ENCODE data around the gene MROH2B. TPM values are rescaled to one million over a fixed set of nuclear protein-coding genes. Genes with fewer than 3 reads are reported as not detected.

The MROH2B gene
- total and polyA plus RNA-seq, 2 donors (not counting 1 experiment from before 2014, with no cell fraction given) = not detected

- Histone ChIP-seq H3K4me3 (ENCODE audit: control extremely low read depth in 1 of 5, extremely low read depth in 1 of 5, insufficient read depth in 1 of 5, low read depth in 2 of 5, low read length in 4 of 5) (no peak overlapping the region), H3K36me3 (replicated peaks in 1 of 2; ENCODE audit: control extremely low read depth in 1 of 2, control insufficient read depth in 1 of 2, extremely low read depth in 1 of 2, insufficient read depth in 2 of 2, low read length in 1 of 2) (no peaks in the 10 kb centered on the region), H3K9me3 (ENCODE audit: control extremely low read depth in 1 of 3, control insufficient read depth in 2 of 3, insufficient read depth in 1 of 3, low read length in 2 of 3) (peaks cover 0 to 3% (median 0%) of the 10 kb centered on the region in 3 donors), H3K27ac (ENCODE audit: low read length in 2 of 2) (no peak overlapping the region), H4K20me1 (ENCODE audit: control insufficient read depth, insufficient read depth, low read length, poor library complexity, severe bottlenecking) (no peaks in the 10 kb centered on the region), H3K4me1 (ENCODE audit: control insufficient read depth in 2 of 2, insufficient read depth in 2 of 2, low read length in 2 of 2) (no peaks in the 10 kb centered on the region), H3K27me3 (replicated peaks in 1 of 4; ENCODE audit: control extremely low read depth in 1 of 4, control insufficient read depth in 3 of 4, insufficient read depth in 4 of 4, low read length in 3 of 4) (no peaks in the 10 kb centered on the region), H3K9ac (ENCODE audit: low read length) (no peak overlapping the region), H3K79me2 (ENCODE audit: control insufficient read depth, insufficient read depth, low read length) (no peaks in the 10 kb centered on the region), H3K4me2 (replicated peaks; ENCODE audit: low read depth, low read length, poor library complexity, severe bottlenecking) (no peak overlapping the region), H2AFZ (ENCODE audit: insufficient read depth, low read depth, low read length, poor library complexity, severe bottlenecking) (no peak overlapping the region)
- intact Hi-C loops (cut with micrococcal nuclease) = no loop called here
- no peak for DNase-seq
- no peak for ATAC-seq (ENCODE audit: low read depth)
- Mint-ChIP-seq H3K27me3 (peaks cover 3% of the 10 kb centered on the region), H3K4me3 (no peak overlapping the region), H3K4me1 (no peaks in the 10 kb centered on the region), H3K27ac (no peak overlapping the region), H3K9me3 (ENCODE audit: insufficient read depth) (peaks cover 7% of the 10 kb centered on the region)
- POLR2A ChIA-PET = no interaction called here
- TF ChIP-seq EZH2 (IDR thresholded peaks at IDR 0.05; ENCODE audit: borderline replicate concordance, insufficient read depth, low read depth, low read length, poor library complexity, severe bottlenecking) (no peak), CTCF (IDR thresholded peaks at IDR 0.05) (no peak)
- WGBS (ENCODE audit: insufficient coverage) = 94% methylated on average over 2 of the region's 3 CpGs
- CTCF ChIA-PET = no interaction called here
Observed at GRCh38 chr5:40957048-40957447, 114.1 kb downstream of the MROH2B start.

- CTCF ChIA-PET = no interaction called here
- TF ChIP-seq CTCF (IDR thresholded peaks at IDR 0.05) = no peak
- no peak for TF ChIP-seq EZH2 (IDR thresholded peaks at IDR 0.05; ENCODE audit: borderline replicate concordance, insufficient read depth, low read depth, low read length, poor library complexity, severe bottlenecking)
- H3K4me1 ChIP-seq (ENCODE audit: control insufficient read depth in 2 of 2, insufficient read depth in 2 of 2, low read length in 2 of 2) = no peaks in the 10 kb centered on the region
- no peaks in the 10 kb centered on the region for H3K79me2 ChIP-seq (ENCODE audit: control insufficient read depth, insufficient read depth, low read length)
- Mint-ChIP-seq H3K4me1 (no peaks in the 10 kb centered on the region), H3K27me3 (peaks cover 3% of the 10 kb centered on the region), H3K27ac (no peak overlapping the region), H3K4me3 (no peak overlapping the region), H3K9me3 (ENCODE audit: insufficient read depth) (peaks cover 7% of the 10 kb centered on the region)
- 82% methylated on average over 3 of the region's 5 CpGs for WGBS (ENCODE audit: insufficient coverage)
- ATAC-seq (ENCODE audit: low read depth) = no peak
- H3K27ac ChIP-seq (ENCODE audit: low read length in 2 of 2) = no peak overlapping the region
- no peak overlapping the region for H3K4me3 ChIP-seq (ENCODE audit: control extremely low read depth in 1 of 5, extremely low read depth in 1 of 5, insufficient read depth in 1 of 5, low read depth in 2 of 5, low read length in 4 of 5)
- H3K9ac ChIP-seq (ENCODE audit: low read length) = no peak overlapping the region
- no peaks in the 10 kb centered on the region for H3K36me3 ChIP-seq (replicated peaks in 1 of 2; ENCODE audit: control extremely low read depth in 1 of 2, control insufficient read depth in 1 of 2, extremely low read depth in 1 of 2, insufficient read depth in 2 of 2, low read length in 1 of 2)
- intact Hi-C loops (cut with micrococcal nuclease) = no loop called here
- peaks cover 0 to 3% (median 0%) of the 10 kb centered on the region in 3 donors for H3K9me3 ChIP-seq (ENCODE audit: control extremely low read depth in 1 of 3, control insufficient read depth in 2 of 3, insufficient read depth in 1 of 3, low read length in 2 of 3)
- DNase-seq = no peak
- H2AFZ ChIP-seq (ENCODE audit: insufficient read depth, low read depth, low read length, poor library complexity, severe bottlenecking) = no peak overlapping the region
- H4K20me1 ChIP-seq (ENCODE audit: control insufficient read depth, insufficient read depth, low read length, poor library complexity, severe bottlenecking) = no peaks in the 10 kb centered on the region
- no peak overlapping the region for H3K4me2 ChIP-seq (replicated peaks; ENCODE audit: low read depth, low read length, poor library complexity, severe bottlenecking)
- POLR2A ChIA-PET = no interaction called here
- peaks cover 0 to 3% (median 0%) of the 10 kb centered on the region in 4 experiments for H3K27me3 ChIP-seq (replicated peaks in 1 of 4; ENCODE audit: control extremely low read depth in 1 of 4, control insufficient read depth in 3 of 4, insufficient read depth in 4 of 4, low read length in 3 of 4)
Observed at GRCh38 chr5:40955313-40955712, 115.8 kb downstream of the MROH2B start.

Small RNA genes within 50 kb of the gene (small RNA-seq; reads per million reads assigned to genes)
- gene AC114967.1 (ENCODE audit: insufficient read length, low read depth, low replicate concordance) = not detected

Other genes starting within 250 kb of the MROH2B start
- gene RPL37, start 236.1 kb downstream of the MROH2B start, total RNA-seq = 1,932 and 2,240 TPM in 2 replicates
- gene RPL37, start 236.1 kb downstream of the MROH2B start, polyA plus RNA-seq = 141 and 173 TPM in 2 replicates
- gene CARD6, start 230.0 kb downstream of the MROH2B start, total RNA-seq = 2.0 and 2.7 TPM in 2 replicates
- 0.45 and 0.72 TPM in 2 replicates for gene CARD6, start 230.0 kb downstream of the MROH2B start, polyA plus RNA-seq
- not detected in 2 replicates for gene C7, start 161.8 kb downstream of the MROH2B start, total RNA-seq
- not detected in 2 replicates for gene C7, start 161.8 kb downstream of the MROH2B start, polyA plus RNA-seq
- gene C6, start 142.2 kb upstream of the MROH2B start, total RNA-seq = not detected in 2 replicates
- gene C6, start 142.2 kb upstream of the MROH2B start, polyA plus RNA-seq = not detected in 2 replicates